ENCODE measurements around the gene NACAD. TPM values are rescaled to one million over a fixed set of nuclear protein-coding genes. Genes with fewer than 3 reads are reported as not detected.

The NACAD gene
- total RNA-seq, 2 experiments from 2014 or later: 0.08 to 0.14 TPM

- Mint-ChIP-seq H3K27ac (no peak overlapping the region), H3K27me3 (no peaks in the 10 kb centered on the region), H3K4me1 (ENCODE audit: low read depth) (peaks cover 3% of the 10 kb centered on the region), H3K4me3 (no peak overlapping the region), H3K9me3 (no peaks in the 10 kb centered on the region), H3K36me3 (ENCODE audit: low read depth) (peaks cover 75% of the 10 kb centered on the region)
- Histone ChIP-seq H3K9me3 (ENCODE audit: control insufficient read depth in 1 of 2, insufficient read depth in 1 of 2, low read length in 2 of 2) (no peaks in the 10 kb centered on the region), H3K27me3 (ENCODE audit: control insufficient read depth in 1 of 2, insufficient read depth in 2 of 2, low read length in 2 of 2) (no peaks in the 10 kb centered on the region), H3K27ac (ENCODE audit: low read depth in 1 of 2, low read length in 2 of 2) (peak overlapping the region in 1 of 2 donors; percentile 16), H3K4me1 (ENCODE audit: insufficient read depth, low read length) (peaks cover 11% of the 10 kb centered on the region), H3K36me3 (ENCODE audit: insufficient read depth, low read length) (peaks cover 73% of the 10 kb centered on the region), H3K4me3 (ENCODE audit: low read length) (no peak overlapping the region)
- no peak for ATAC-seq (ENCODE audit: poor library complexity)
- DNase-seq: no peak
- ChIA-PET POLR2A (no interaction called here), CTCF (no interaction called here)
- no peak for TF ChIP-seq CTCF (IDR thresholded peaks at IDR 0.05)
- intact Hi-C loops (cut with DNase I, micrococcal nuclease): no loop called here
Observed at GRCh38 chr7:45074528-45075354, 14.0 kb downstream of the NACAD start.

- no peak for ATAC-seq (ENCODE audit: poor library complexity)
- ChIA-PET CTCF (no interaction called here), POLR2A (no interaction called here)
- H3K27me3 ChIP-seq (ENCODE audit: control insufficient read depth in 1 of 2, insufficient read depth in 2 of 2, low read length in 2 of 2): no peaks in the 10 kb centered on the region
- Mint-ChIP-seq H3K4me1 (ENCODE audit: low read depth) (peaks cover 8% of the 10 kb centered on the region), H3K27ac (no peak overlapping the region), H3K36me3 (ENCODE audit: low read depth) (peaks cover 82% of the 10 kb centered on the region), H3K27me3 (no peaks in the 10 kb centered on the region), H3K4me3 (no peak overlapping the region), H3K9me3 (no peaks in the 10 kb centered on the region)
- H3K9me3 ChIP-seq (ENCODE audit: control insufficient read depth in 1 of 2, insufficient read depth in 1 of 2, low read length in 2 of 2): no peaks in the 10 kb centered on the region
- H3K27ac ChIP-seq (ENCODE audit: low read depth in 1 of 2, low read length in 2 of 2): peak overlapping the region in 1 of 2 donors; percentile 23
- H3K4me3 ChIP-seq (ENCODE audit: low read length): no peak overlapping the region
- intact Hi-C loops (cut with DNase I, micrococcal nuclease): no loop called here
- TF ChIP-seq CTCF (IDR thresholded peaks at IDR 0.05): no peak
- H3K4me1 ChIP-seq (ENCODE audit: insufficient read depth, low read length): peaks cover 11% of the 10 kb centered on the region
- H3K36me3 ChIP-seq (ENCODE audit: insufficient read depth, low read length): peaks cover 80% of the 10 kb centered on the region
- DNase-seq: no peak
Observed at GRCh38 chr7:45073786-45074527, 14.8 kb downstream of the NACAD start.

GRCh38 chr7:45073031-45073785 is 15.6 kb downstream of the NACAD start:
- ATAC-seq (ENCODE audit: poor library complexity) (no peak), DNase-seq (no peak)
- Histone ChIP-seq H3K36me3 (ENCODE audit: insufficient read depth, low read length) (peaks cover 88% of the 10 kb centered on the region), H3K27me3 (ENCODE audit: control insufficient read depth in 1 of 2, insufficient read depth in 2 of 2, low read length in 2 of 2) (no peaks in the 10 kb centered on the region), H3K27ac (ENCODE audit: low read depth in 1 of 2, low read length in 2 of 2) (peak overlapping the region in 1 of 2 donors; percentile 23), H3K4me3 (ENCODE audit: low read length) (no peak overlapping the region), H3K4me1 (ENCODE audit: insufficient read depth, low read length) (peaks cover 15% of the 10 kb centered on the region), H3K9me3 (ENCODE audit: control insufficient read depth in 1 of 2, insufficient read depth in 1 of 2, low read length in 2 of 2) (no peaks in the 10 kb centered on the region)
- intact Hi-C loops (cut with DNase I, micrococcal nuclease): no loop called here
- Mint-ChIP-seq H3K4me3 (no peak overlapping the region), H3K36me3 (ENCODE audit: low read depth) (peaks cover 90% of the 10 kb centered on the region), H3K9me3 (no peaks in the 10 kb centered on the region), H3K27me3 (no peaks in the 10 kb centered on the region), H3K27ac (peak overlapping the region; percentile 67), H3K4me1 (ENCODE audit: low read depth) (peaks cover 11% of the 10 kb centered on the region)
- TF ChIP-seq CTCF (IDR thresholded peaks at IDR 0.05): no peak
- CTCF ChIA-PET: no interaction called here
- POLR2A ChIA-PET: no interaction called here
